HG03097 (cell line): ENCODE measurements around the gene OSBPL9.
"Not testable (repeated sequence)": the region's sequence is repeated elsewhere in the genome, so short reads cannot be mapped to it uniquely, and the experiment has no call there.

Experiments
- ATAC-seq: cut with Tn5 transposase; IDR thresholded peaks from one replicate; pipeline ENCODE4 v1.9.1; 2021; ENCODE audit not compliant: unreplicated experiment, low FRiP score

OSBPL9 gene

DNA sequence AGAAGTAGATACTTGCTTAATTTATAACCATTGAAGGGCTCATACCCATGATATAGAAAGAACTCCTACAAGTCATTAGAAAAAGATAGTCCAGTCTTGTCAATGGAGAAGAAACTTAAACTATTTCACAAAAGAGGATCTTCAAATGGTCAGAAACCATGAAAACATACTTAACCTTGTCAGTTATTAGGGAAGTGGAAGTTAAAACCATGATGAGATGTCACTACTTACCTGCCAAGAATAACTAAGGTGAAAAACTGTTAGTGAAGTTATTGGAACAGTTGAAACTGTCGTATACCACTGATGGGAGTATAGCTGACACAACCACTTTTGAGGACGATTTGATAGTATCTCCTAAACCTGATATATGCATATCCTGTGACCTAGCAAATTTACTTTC lies 46.8 kb downstream of the OSBPL9 start:
- ATAC-seq, result no peak

DNA sequence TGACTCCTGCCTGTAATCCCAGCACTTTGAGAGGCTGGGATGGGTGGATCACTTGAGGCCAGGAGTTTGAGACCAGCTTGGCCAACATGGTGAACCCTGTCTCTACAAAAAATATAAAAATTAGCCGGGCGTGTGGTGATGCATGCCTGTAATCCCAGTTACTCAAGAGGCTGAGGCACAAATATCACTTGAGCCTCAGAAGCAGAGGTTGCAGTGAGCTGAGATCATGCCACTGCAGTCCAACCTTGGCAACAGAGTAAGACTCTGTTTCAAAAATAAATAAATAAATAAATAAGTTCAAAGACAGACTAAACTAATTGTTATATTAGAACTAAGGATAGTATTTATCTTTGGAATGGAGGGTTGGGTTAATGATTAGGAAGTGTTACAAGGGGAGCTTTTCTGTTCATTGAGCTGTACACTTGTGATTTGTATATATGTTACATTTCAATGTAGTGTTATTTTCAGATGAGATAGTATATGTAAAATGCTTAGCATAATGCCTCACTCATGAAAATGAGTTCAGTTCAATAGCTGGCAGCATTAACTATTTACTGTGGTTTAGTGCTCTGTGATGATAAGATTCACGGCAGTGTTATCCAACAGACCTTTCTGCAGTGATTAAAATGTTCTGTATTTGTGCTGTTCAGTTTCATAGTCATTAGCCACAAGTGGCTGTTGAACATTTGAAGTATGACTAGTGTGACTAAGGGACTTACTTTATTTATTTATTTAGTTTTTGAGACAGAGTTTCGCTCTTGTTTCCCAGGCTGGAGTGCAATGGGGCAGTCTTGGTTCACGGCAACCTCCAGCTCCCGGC lies 47.7 kb downstream of the OSBPL9 start:
- no peak for ATAC-seq

DNA sequence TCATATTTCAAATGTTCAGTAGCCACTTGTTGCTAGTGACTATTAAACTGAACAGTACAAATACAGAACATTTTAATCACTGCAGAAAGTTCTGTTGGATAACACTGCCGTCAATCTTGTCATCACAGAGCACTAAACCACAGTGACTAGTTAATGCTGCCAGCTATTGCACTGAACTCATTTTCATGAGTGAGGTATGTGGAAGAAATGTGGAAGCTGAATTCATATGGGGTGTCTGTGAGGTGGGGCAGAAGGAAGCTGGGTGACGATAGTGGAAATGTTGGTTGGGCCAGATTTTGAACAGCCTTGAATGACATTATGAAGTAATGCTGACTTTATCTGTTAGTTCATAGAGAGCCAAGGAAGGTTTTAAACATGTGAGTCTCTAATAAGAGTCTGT lies 49.6 kb downstream of the OSBPL9 start:
- ATAC-seq, result no peak

DNA sequence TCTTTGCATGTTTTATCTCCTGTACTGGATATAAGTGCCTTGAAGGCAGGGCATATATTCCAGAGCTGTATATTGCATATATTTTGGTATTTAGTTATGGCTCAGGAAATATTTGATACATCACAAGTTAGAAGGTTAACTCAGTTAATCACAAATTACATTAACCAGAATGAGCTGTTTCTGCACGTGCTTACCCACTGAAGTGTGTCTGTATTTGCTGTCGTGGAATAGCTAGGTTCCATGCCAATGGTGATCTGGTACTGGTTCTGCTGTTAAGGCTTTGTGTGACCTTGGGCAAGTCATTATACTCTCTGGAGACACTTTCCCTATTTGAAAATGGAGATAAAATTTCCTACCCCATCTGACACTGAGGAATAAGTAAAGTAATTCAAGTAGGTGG lies 50.7 kb downstream of the OSBPL9 start:
- ATAC-seq, result no peak

DNA sequence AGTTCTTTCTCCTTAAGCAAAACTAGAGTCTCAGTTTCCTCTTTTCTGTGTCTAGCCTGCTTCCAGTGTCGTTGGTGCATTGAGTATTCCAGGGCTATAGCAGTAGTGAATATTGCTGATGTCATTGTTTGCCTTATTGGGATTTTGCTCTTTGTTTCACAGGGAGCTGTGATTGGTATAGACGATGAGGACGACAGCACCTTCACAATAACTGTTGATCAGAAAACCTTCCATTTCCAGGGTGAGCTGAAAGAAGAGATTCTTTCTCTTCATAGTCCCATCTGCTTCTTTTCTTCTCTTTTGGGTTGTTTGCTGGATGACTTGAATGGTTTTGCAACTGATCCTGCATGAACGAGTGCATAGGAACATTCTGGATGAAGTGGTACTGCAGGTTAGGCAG lies 52.4 kb downstream of the OSBPL9 start:
- no peak for ATAC-seq

DNA sequence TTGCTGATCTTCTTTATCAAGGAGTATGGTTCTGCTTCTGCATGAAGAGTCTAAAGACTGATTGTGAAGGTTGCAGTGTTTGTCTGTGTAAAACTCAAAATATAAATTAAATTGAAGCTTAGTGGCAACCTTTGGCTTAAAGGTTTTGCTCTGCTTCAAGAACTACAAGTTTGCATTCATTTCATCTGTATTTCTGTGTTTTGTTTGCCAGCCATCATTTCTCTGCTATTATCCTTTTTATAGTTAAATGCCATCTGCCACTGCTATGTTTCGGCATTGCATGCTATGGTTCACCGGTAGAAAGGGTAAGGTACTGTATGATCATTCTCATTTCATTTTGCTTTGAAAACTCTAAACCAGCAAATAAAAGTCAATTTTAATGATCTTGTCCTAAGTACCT lies 52.9 kb downstream of the OSBPL9 start:
- ATAC-seq, result no peak

DNA sequence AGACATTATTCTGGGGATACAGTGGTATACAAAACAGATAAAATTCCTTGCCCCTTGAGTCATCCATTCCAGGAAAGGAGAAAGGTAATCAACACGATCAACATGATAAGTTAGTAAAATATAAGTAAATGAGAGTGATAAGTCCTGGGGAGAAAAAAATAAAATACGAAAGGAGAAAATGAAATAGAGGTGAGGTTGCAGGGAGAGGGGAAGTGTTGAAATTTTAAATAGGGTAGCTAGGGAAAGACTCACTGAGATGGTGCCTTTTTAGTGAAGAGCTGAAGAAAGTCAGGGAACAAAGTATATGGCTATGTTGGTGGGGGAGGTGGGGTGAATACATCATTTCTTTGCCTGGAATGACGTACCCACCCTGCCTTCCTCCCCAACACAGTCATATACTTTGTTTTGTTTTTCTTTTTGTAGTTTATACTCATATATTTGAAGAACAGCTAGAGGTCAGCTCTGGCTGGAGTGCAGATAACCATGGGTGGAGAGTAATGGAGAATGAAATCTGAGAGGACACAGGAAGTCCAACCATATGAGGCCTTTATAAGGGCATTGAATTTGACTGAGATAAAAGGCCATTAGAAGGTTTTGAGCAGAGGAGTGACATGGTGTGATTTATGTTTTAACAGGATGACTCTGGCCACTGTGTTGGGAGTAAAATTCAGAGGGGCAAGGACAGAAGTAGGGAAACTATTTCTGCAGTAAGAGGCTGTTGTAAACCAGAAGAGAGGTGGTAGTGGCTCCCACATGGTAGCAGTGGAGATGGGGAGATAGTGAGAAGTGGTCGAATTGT lies 54.8 kb downstream of the OSBPL9 start:
- ATAC-seq, result no peak

DNA sequence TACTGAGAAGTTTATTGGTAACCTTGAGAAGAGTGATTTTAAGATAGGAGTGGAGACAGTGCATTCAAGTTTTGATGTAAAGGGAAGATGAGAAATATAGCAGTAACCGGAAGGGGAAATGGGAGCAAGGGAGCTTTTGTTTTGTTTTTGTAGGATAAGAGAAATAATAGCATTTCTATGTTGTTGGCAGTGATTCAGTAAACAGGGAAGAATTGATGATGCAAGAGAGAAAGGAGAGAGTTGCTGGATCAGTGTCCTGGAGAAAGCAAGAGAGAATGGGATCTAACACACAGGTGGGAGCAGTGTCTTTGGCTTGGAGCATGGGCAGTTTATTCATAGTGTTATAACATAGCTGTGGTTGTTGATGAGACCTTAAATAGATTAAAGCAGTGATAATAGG lies 56.4 kb downstream of the OSBPL9 start:
- no peak for ATAC-seq

DNA sequence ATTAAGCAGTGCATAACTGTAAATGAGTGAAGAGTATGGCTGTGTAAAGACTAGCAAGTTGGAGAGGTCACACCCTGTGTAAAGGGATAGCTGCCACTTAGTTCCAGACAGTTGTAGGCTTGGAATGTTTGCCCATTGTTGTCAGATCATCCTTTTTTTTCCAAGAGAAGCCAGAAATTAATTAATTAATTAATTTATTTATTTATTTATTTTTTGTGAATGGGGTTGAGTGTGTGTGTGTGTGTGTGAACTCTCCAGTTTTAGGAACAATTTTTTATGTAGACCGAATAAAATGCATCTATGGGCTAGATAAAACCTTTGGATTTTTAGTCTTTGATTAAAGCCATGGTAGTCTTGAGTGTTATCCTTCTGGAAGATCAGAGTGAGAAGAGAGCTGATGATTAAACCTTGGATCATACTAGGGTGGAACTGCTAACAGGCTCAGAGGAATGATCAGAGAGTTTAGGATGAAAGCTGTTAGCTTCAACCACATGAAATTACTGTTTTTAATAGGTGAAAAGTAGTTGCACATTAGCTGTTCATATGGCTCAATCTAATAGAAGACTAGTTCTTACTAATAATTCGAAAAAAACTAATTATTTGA lies 58.4 kb downstream of the OSBPL9 start:
- ATAC-seq, result no peak

DNA sequence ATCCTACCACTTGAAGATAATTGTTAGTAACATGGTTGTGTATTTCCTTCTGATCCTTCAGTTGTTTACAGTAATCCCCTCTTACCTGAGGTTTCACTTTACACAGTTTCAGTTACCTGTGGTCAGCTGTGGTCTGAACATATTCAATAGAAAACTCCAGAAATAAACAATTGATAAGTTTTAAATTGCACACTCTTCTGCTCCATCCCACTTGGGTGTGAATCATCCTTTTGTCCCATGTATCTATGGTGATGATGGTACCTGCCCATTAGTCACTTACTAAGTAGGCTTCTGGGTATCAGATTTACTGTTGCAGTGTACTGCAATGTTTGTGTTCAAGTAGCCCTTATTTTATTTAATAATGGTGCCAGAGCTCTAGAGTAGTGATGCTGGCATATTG lies 62.5 kb downstream of the OSBPL9 start:
- no peak for ATAC-seq

DNA sequence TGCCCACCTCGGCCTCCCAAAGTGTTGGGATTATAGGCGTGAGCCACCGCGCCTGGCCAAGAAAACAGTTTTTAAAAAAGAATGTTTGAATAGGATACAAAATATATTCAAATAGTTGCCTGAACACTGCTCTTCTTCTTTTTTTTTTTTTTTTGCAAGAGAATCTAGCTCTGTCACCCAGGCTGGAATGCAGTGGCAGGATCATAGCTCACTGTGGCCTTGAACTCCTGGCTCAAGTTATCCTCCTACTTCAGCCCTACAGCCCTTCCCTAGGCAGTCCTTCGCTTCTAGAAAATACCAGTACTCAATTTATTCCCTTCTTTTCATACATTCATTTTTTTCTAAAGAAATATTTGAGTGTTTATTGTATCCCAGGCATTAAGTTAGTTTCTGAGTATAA lies 67.9 kb downstream of the OSBPL9 start:
- no peak for ATAC-seq

DNA sequence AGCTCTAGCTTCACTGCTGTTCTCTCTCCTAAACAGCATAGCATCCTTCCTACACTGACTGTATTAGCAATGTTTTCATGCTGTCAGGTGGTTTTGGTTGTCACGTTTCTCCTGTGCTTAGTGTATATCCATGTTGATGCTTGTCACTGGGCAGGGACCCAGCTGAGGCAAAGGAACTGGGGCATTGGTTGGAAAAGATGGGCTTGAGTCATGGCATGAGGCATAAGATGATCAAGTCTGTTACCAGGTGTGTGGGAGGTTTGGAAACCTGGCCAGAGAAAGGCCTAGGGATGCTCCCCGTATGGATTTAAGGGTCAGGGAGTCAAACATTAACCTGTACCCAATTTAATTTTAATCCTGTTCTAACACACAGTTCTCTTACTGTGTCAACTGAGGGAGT lies 69.6 kb downstream of the OSBPL9 start:
- ATAC-seq, result no peak

DNA sequence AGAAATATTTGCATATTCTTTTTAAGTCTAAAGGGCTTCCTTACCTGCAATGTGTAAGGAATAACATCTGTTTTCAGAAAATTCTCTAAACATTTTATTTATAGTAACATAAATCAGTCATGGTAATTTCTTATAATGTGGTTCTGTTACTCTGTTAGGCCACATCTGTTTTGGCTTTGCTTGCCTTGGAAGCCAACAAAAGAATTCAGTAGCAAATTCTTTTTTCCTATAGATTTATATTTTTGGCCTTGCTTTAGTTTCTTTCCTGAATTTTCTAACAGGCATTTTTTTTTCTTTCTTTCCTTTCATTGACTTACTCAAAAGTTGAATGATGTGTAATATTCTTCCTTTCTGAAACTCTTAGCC lies 72.2 kb downstream of the OSBPL9 start:
- no peak for ATAC-seq

DNA sequence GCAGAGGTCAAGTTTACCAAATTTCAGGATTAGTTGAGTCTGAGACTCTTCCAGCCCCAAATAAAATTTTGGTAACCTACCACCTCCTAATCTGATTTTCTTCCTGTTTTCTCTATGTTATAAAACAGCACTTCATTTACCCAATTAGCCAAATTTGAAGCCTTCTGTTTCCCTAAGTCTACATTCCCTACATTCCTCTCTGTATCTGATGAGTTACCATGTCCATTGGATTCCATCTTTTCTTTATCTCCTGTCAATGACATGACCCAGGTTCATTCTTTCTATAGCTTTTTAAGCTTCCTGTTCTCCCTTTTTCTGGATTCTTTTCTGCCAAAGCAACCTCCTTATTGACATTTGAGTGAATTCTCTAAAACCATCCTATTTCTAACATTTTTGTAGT lies 72.8 kb downstream of the OSBPL9 start:
- no peak for ATAC-seq

DNA sequence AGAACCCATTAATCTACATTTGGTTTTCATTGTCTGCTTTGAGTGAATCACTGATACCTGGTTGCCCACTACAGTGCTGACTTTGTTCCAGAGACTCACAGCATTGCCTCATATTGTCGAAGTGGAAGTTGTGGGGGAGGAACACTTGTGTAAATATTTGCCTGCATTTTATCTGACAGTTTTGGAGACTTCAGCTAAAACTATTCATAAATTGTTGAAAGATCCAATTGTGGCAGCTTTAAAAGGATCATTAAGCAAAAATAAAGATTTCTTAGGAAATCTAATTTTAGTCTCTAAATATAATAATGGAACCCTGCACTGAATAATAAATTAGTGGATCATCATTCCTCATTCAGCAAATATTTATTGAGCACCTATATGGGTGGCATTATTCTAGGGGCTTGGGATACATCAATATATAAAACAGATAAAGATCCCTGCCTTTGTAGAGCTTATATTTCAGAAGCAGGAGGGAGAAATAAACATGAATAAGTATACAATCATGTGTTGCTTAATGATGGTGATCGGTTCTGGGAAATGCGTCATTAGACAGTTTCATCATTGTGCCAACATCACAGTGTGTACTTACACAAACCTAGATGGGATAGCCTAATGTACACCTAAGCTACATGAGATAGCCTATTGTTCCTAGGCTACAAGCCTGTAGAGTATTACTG lies 73.5 kb downstream of the OSBPL9 start:
- no peak for ATAC-seq

DNA sequence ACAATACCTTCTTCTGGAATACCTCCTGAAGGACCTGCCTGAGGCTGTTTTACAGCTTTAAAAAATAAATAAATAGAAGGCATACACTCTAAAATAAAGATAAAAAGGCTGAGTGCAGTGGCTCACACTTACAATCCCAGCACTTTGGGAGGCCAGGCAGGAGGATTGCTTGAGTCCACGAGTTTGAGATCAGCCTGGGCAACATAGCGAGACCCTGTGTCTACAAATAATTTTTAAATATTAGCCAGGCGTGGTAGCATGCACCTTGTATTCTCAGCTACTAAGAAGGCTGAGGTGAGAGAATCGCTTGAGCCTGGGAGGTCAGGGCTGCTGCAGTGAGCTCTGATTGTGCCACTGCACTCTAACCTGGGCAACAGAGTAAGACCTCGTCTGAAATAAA lies 75.0 kb downstream of the OSBPL9 start:
- no peak for ATAC-seq

DNA sequence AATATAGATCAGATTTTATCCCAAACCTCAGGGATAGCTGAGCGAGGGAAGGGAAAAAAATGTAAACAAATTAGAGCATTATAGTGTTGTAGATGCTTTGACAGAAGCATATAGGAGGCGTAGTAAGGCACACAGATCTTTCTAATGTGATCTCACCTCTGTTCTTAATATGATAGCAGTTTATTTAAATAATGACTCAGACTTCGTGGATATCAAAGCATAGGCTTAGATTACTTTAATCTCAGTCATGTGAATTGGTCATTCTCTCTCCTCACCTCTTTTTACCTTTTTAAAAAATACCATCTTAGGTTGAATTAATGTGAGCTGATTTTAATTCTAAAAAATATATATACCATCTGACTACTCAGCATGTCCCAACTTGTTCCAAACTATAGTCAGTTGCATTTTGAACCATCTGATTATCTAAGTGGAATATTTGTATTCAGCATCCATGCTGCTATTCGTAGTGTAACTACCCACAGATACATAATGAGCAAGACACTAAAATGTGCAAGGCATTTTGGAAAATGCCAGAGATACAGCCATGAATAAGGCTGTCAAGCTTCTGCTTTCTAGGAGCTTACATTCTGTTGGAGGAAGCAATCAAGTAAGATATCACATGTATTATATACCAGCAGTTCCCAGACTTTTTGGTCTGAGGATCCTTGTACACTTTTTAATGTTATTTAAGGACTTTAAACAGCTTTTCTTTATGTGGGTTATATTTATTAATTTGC lies 76.7 kb downstream of the OSBPL9 start:
- ATAC-seq, result no peak

DNA sequence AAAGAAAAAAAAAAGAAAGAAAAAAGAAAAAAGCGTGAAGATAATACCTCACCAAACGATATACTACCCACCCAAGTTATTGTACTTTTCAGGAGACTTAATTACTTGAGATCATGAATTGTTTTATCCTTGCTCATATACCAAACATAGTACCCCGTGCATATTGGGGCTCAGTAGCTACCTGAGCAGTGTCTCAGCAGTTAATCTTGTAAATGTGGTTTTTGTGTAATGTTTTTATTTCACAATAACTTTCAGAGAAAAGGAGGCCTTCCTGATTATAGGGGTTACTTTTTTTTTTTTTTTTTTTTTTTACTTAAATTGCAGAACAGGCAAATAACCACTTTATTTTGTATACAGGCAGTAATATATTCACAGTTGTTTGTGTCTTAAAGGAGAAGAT lies 80.3 kb downstream of the OSBPL9 start:
- no peak for ATAC-seq

DNA sequence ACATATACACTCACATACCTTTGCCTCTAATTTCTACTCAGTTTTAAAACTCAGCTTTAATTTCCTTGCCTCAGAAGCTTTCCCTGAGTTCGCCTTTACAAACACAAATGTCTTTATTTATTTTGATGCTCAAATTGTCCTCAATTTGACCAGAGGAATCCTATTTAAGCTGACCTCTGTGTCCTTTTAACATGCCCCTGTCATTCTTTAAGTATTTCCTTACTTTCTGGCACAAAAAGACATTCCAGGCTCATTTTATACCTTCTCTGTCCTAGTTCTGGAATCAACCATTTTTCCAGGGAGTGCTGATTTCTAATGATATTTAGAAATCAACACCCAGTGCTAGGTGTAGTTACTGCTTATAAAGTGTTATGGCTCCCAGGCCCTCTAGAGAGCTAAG lies 82.5 kb downstream of the OSBPL9 start:
- ATAC-seq, result no peak

DNA sequence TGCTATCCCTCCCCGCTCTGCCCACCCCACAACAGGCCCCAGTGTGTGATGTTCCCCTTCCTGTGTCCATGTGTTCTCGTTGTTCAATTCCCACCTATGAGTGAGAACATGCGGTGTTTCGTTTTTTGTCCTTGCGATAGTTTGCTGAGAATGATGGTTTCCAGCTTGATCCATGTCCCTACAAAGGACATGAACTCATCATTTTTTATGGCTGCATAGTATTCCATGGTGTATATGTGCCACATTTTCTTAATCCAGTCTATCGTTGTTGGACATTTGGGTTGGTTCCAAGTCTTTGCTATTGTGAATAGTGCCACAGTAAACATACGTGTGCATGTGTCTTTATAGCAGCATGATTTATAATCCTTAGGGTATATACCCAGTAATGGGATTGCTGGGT lies 84.9 kb downstream of the OSBPL9 start:
- not testable (repeated sequence) for ATAC-seq

DNA sequence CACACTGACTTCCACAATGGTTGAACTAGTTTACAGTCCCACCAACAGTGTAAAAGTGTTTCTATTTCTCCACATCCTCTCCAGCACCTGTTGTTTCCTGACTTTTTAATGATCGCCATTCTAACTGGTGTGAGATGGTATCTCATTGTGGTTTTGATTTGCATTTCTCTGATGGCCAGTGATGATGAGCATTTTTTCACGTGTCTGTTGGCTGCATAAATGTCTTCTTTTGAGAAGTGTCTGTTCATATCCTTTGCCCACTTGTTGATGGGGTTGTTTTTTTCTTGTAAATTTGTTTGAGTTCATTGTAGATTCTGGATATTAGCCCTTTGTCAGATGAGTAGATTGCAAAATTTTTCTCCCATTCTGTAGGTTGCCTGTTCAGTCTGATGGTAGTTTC lies 85.3 kb downstream of the OSBPL9 start:
- ATAC-seq, result not testable (repeated sequence)
